ENCODE measurements around the gene MLLT10.

The MLLT10 gene

DNA sequence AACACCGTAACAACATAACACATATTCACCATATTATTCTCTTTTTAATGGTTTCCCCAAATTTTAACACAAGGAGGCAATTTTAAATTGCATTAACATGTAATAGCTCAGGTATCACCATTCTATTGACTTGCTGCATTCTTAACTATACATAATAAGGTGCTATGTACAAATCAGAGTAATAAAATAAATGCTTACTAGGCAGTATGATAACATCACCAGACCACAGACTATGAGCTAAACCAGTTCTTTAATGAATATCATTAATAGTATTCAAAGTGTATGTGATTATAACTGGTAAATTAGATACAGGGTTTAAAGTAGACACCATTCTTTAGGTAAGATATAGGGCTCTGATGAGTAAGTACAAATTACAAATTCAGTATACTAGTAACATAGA is 242.9 kb downstream of the MLLT10 start:
- no peak overlapping the region for H3K27ac ChIP-seq (ENCODE audit: low read depth, low read length, poor library complexity, severe bottlenecking)
- no peaks in the 10 kb centered on the region for H3K79me2 ChIP-seq (ENCODE audit: insufficient read depth, low read length)
- H3K9me3 ChIP-seq (ENCODE audit: low read length) = no peaks in the 10 kb centered on the region
- no peaks in the 10 kb centered on the region for H3F3A ChIP-seq (ENCODE audit: insufficient read depth, low read length)
- TF ChIP-seq, protein P1, sequence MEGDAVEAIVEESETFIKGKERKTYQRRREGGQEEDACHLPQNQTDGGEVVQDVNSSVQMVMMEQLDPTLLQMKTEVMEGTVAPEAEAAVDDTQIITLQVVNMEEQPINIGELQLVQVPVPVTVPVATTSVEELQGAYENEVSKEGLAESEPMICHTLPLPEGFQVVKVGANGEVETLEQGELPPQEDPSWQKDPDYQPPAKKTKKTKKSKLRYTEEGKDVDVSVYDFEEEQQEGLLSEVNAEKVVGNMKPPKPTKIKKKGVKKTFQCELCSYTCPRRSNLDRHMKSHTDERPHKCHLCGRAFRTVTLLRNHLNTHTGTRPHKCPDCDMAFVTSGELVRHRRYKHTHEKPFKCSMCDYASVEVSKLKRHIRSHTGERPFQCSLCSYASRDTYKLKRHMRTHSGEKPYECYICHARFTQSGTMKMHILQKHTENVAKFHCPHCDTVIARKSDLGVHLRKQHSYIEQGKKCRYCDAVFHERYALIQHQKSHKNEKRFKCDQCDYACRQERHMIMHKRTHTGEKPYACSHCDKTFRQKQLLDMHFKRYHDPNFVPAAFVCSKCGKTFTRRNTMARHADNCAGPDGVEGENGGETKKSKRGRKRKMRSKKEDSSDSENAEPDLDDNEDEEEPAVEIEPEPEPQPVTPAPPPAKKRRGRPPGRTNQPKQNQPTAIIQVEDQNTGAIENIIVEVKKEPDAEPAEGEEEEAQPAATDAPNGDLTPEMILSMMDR (IDR thresholded peaks at IDR 0.05; ENCODE audit: low read length) = no peak
- no peak for TF ChIP-seq EZH2 (IDR thresholded peaks at IDR 0.05; ENCODE audit: borderline replicate concordance, low read length)
- no peaks in the 10 kb centered on the region for H4K20me1 ChIP-seq (ENCODE audit: insufficient read depth, low read length)
- H2AFZ ChIP-seq (ENCODE audit: low read length) = no peak overlapping the region
- no peaks in the 10 kb centered on the region; the same call in 1 of the 2 replicates for H3K27me3 ChIP-seq (ENCODE audit: insufficient read depth, low read length)
- H3K4me2 ChIP-seq (ENCODE audit: low read length) = no peak overlapping the region
- no peaks in the 10 kb centered on the region for H3K36me3 ChIP-seq (ENCODE audit: insufficient read depth, low read length)
- no peaks in the 10 kb centered on the region for H3K4me1 ChIP-seq (ENCODE audit: insufficient read depth, low read length, severe bottlenecking)
- H3K4me3 ChIP-seq (ENCODE audit: low read depth, low read length, poor library complexity, severe bottlenecking) = no peak overlapping the region
- H3K9me2 ChIP-seq (ENCODE audit: low read depth, low read length) = no peaks in the 10 kb centered on the region
- H3K9ac ChIP-seq (ENCODE audit: low read length) = no peak overlapping the region

DNA sequence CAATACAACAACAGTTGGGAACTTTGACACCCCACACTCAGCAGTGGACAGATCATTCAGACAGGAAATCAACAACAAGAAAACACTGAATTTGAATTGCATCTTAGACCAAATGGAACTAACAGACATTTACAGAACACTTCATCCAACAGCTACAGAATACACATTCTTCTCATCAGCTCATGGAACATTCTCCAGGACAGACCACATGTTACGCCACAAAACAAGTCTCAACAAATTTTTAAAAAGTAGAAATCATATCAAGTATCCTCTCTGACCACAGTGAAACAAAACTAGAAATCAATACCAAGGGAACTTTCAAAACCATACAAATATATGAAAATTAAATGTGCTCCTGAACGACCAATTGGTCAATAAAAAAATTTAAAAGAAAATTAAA is 257.2 kb downstream of the MLLT10 start:
- no peaks in the 10 kb centered on the region for H4K20me1 ChIP-seq (ENCODE audit: insufficient read depth, low read length)
- no peaks in the 10 kb centered on the region for H3K27me3 ChIP-seq (ENCODE audit: insufficient read depth, low read length)
- no peak overlapping the region for H3K27ac ChIP-seq (ENCODE audit: low read depth, low read length, poor library complexity, severe bottlenecking)
- H2AFZ ChIP-seq (ENCODE audit: low read length) = no peak overlapping the region
- no peak overlapping the region for H3K9ac ChIP-seq (ENCODE audit: low read length)
- no peaks in the 10 kb centered on the region for H3K9me3 ChIP-seq (ENCODE audit: low read length)
- no peak overlapping the region for H3K4me3 ChIP-seq (ENCODE audit: low read depth, low read length, poor library complexity, severe bottlenecking)
- no peaks in the 10 kb centered on the region for H3K9me2 ChIP-seq (ENCODE audit: low read depth, low read length)
- no peaks in the 10 kb centered on the region for H3K4me1 ChIP-seq (ENCODE audit: insufficient read depth, low read length, severe bottlenecking)
- no peaks in the 10 kb centered on the region for H3K79me2 ChIP-seq (ENCODE audit: insufficient read depth, low read length)
- no peaks in the 10 kb centered on the region for H3K36me3 ChIP-seq (ENCODE audit: insufficient read depth, low read length)
- H3F3A ChIP-seq (ENCODE audit: insufficient read depth, low read length) = no peaks in the 10 kb centered on the region
- H3K4me2 ChIP-seq (ENCODE audit: low read length) = no peak overlapping the region
- no peak for TF ChIP-seq EZH2 (IDR thresholded peaks at IDR 0.05; ENCODE audit: borderline replicate concordance, low read length)
- TF ChIP-seq, protein P1 (IDR thresholded peaks at IDR 0.05; ENCODE audit: low read length) = no peak
